SU-DHL-6 (cell line): ENCODE data around the gene VWA8.

Experiments used
- CTCF ChIP-seq: fragments of 200-600 bp; sonication (generic); IDR thresholded peaks from one replicate; pipeline ENCODE4 v1.5.1; 2017; ENCODE audit warnings: antibody characterized with exemption, mild to moderate bottlenecking, low read length, moderate library complexity; ENCODE audit not compliant: insufficient read depth, poor library complexity, severe bottlenecking
- EZH2phosphoT487 ChIP-seq: fragments of 200-600 bp; sonication (generic), shearing (Covaris generic); conservative IDR thresholded peaks from 2 replicates; pipeline ENCODE4 v1.6.1; 2018; ENCODE audit warnings: mild to moderate bottlenecking, antibody characterized with exemption, low read length, moderate library complexity, mixed read lengths

GRCh38 chr13:41621716-41622431, 339.0 kb downstream of the VWA8 start:
- TF ChIP-seq CTCF = no peak
- no peak for TF ChIP-seq EZH2phosphoT487
